ENCODE measurements around the gene PLIN3.

DNA sequence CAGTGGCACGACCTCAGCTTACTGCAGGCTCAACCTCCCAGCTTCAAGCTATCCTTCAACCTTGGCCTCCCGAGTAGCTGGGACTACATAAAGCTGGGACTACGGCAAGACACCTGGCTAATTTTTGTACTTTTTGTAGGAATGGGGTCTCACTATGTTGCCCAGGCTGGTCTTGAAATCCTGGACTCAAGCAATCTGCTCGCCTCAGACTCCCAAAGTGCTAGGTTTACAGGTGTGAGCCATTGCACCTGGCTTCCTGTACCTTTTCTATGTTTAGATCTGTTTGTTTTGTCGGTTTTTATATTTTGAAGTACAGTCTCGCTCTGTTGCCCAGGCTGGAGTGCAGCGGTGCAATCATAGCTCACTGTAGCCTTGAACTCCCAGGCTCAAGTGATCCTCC, 18.4 kb downstream of the PLIN3 start:
- TF ChIP-seq EP300 (IDR thresholded peaks at IDR 0.05; ENCODE audit: low read length) (no peak), IRF2 (CRISPR knock-in tag; IDR thresholded peaks at IDR 0.05) (no peak), POU5F1 (IDR thresholded peaks at IDR 0.05; ENCODE audit: borderline replicate concordance, low read depth, low read length, partially characterized antibody) (no peak), POLR2A (conservative IDR thresholded peaks at IDR 0.05) (no peak), ZNF134 (CRISPR knock-in tag; conservative IDR thresholded peaks at IDR 0.05) (no peak)

Data from K562 (cell line).